K562 (cell line): ENCODE results near the gene MAML1. TPM values are rescaled to one million over a fixed set of nuclear protein-coding genes. Genes with fewer than 3 reads are reported as not detected.

Experiments
- CBX1 ChIP-seq: sonication (generic); IDR thresholded peaks from 2 replicates; pipeline ENCODE4 v1.6.1; 2016; ENCODE audit warnings: antibody characterized with exemption, low read depth, mild to moderate bottlenecking
- CHAMP1 ChIP-seq: fragments of 450-650 bp; IDR thresholded peaks from 2 replicates; pipeline ENCODE4 v1.6.1; 2016; ENCODE audit warnings: mild to moderate bottlenecking
- CTCF ChIP-seq, 3 experiments: IDR thresholded peaks in 2 of 3; conservative IDR thresholded peaks in 1 of 3; 2 replicates each; pipeline ENCODE4 v1.5.1; 2011 to 2012; ENCODE audit warnings: low read length in 3 of 3, mild to moderate bottlenecking in 3 of 3, control low read depth in 2 of 3, improper control_type of control experiment in 1 of 3, inconsistent platforms in 1 of 3, low read depth in 1 of 3, mixed read lengths in 1 of 3, moderate library complexity in 1 of 3; ENCODE audit not compliant: insufficient read depth in 2 of 3
- ESRRB ChIP-seq: fragments of 250-450 bp; sonication (Bioruptor Pico); IDR thresholded peaks from 2 replicates; pipeline ENCODE4 v1.5.0; 2020; ENCODE audit warnings: mild to moderate bottlenecking, moderate library complexity, borderline replicate concordance
- ETV6 ChIP-seq, 3 experiments: fragments of 150-350 bp in 1 of 3; sonication (generic) in 1 of 3; formaldehyde crosslinking in 1 of 3; IDR thresholded peaks; 2 replicates each; pipeline versions ENCODE4 v1.6.1 to v1.8.0; 2014 to 2022; ENCODE audit warnings: borderline replicate concordance in 2 of 3, low read depth in 2 of 3, antibody characterized with exemption in 1 of 3, low read length in 1 of 3, mild to moderate bottlenecking in 1 of 3, missing genetic modification reagents in 1 of 3
- FOS ChIP-seq: IDR thresholded peaks from 3 replicates; pipeline ENCODE4 v1.6.1; 2011; ENCODE audit not compliant: insufficient read length; ENCODE audit errors: extremely low read depth
- FUS ChIP-seq: fragments of 200-400 bp; formaldehyde crosslinking; optimal IDR thresholded peaks from 2 replicates; pipeline ENCODE3; 2017; ENCODE audit warnings: low read depth, low read length
- MAFG ChIP-seq: fragments of 450-650 bp; conservative IDR thresholded peaks from 2 replicates; pipeline ENCODE4 v1.6.1; 2016; ENCODE audit warnings: missing genetic modification characterization, missing compliant biosample characterization
- MEF2D ChIP-seq: conservative IDR thresholded peaks from 2 replicates; pipeline ENCODE4 v1.6.1; 2016; ENCODE audit warnings: low read depth, missing genetic modification characterization, missing compliant biosample characterization
- MYNN ChIP-seq, 2 experiments: sonication (generic); formaldehyde crosslinking in 1 of 2; IDR thresholded peaks; 2 replicates each; pipeline versions ENCODE4 v1.5.0 to v1.6.1; 2016 to 2020; ENCODE audit warnings: antibody characterized with exemption in 1 of 2, missing genetic modification reagents in 1 of 2
- PML ChIP-seq: IDR thresholded peaks from 2 replicates; pipeline ENCODE4 v1.6.1; 2012; ENCODE audit warnings: low read length, inconsistent platforms
- SAFB ChIP-seq: fragments of 200-400 bp; formaldehyde crosslinking; IDR thresholded peaks from 2 replicates; pipeline ENCODE4 v1.6.1; 2017; ENCODE audit warnings: low read depth, low read length, borderline replicate concordance
- TCF15 ChIP-seq: fragments of 250-450 bp; sonication (Bioruptor Pico); IDR thresholded peaks from 2 replicates; pipeline ENCODE4 v1.8.0; 2022; ENCODE audit warnings: moderate library complexity, mild to moderate bottlenecking, inconsistent platforms
- ZBTB2 ChIP-seq: fragments of 450-650 bp; IDR thresholded peaks from 2 replicates; pipeline ENCODE4 v1.6.1; 2016; ENCODE audit warnings: antibody characterized with exemption
- ZC3H4 ChIP-seq: sonication (generic); formaldehyde crosslinking; IDR thresholded peaks from 2 replicates; pipeline ENCODE4 v1.9.0; 2021; ENCODE audit warnings: missing genetic modification reagents, borderline replicate concordance
- ZNF134 ChIP-seq: fragments of 250-450 bp; sonication (Bioruptor Pico); conservative IDR thresholded peaks from 2 replicates; pipeline ENCODE4 v1.4.0; 2020
- ZNF316 ChIP-seq: fragments of 450-650 bp; IDR thresholded peaks from 2 replicates; pipeline ENCODE4 v1.6.1; 2016
- ZNF41 ChIP-seq: fragments of 250-450 bp; sonication (Bioruptor Pico); conservative IDR thresholded peaks from 2 replicates; pipeline ENCODE4 v1.4.0; 2020; ENCODE audit warnings: mild to moderate bottlenecking
- polyA plus RNA-seq, 8 experiments: library from polyadenylated mRNA; depleted of rRNA in 4 of 8; stranded (reverse) in 5 of 8; unstranded in 3 of 8; fragments of >200 nt; fragmentation: Nextera tagmentation in 2 of 8; fragmentation: Illumina TruSeq in 1 of 8; extraction: Ambion mirVana in 2 of 8; extraction: Trizol in 1 of 8; gene quantifications; 2 replicates each; pipeline versions ENCODE4 v1.2.1 to v1.2.3, GENCODE V29; 2011 to 2014; ENCODE audit warnings: inconsistent platforms in 1 of 8, missing spikeins in 1 of 8
- total RNA-seq, 7 experiments: library from RNA; depleted of rRNA in 6 of 7; stranded (reverse); fragments of >200 nt in 6 of 7; fragmentation: Illumina TruSeq in 2 of 7; extraction: Trizol in 2 of 7; gene quantifications; 2 replicates each; pipeline versions ENCODE4 v1.2.1 to v1.2.3, GENCODE V29; 2011 to 2021; ENCODE audit warnings: low replicate concordance in 1 of 7
- TF ChIP-seq, protein P1 (sequence below): fragments of 250-450 bp; sonication (Bioruptor Pico); IDR thresholded peaks from 2 replicates; pipeline ENCODE4 v1.4.0; 2020; ENCODE audit warnings: borderline replicate concordance

The MAML1 gene
- total and polyA plus RNA-seq, 9 of the 15 experiments (the other 6 are each of a cell fraction or from before 2014, with no cell fraction given): 0.32 to 18.4 (median 7.0) TPM

DNA sequence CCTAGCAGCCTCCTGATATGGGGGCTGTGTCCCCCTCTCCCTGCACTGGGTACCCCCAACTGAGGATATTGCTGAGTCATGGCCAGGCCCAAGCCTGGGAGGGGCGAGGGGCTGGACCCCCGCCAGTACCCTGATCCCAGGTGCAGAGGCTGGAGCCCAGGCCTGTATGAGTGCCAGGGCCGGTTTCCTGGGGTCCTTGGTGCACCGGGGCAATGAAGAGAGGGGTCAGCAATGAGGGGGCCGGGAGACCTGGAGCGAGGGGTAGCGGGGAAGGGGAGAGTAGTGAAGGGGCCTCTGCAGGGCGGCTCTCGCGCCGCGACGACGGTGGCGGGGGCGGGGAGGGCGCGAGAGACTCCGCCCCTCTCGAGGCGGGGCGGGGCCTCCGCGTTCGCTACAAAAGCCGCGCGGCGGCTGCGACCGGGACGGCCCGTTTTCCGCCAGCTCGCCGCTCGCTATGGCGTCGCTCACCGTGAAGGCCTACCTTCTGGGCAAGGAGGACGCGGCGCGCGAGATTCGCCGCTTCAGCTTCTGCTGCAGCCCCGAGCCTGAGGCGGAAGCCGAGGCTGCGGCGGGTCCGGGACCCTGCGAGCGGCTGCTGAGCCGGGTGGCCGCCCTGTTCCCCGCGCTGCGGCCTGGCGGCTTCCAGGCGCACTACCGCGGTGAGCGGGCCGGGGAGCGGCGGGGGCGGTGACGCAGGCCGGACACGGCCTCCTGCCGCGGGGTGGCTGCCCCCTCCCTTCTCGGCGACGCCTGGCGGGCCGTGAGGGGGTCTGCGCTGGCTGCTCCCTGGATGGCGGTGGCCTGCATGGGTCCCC is 88.1 kb downstream of the MAML1 start, which contains the start of gene SQSTM1 (continued):
- TF ChIP-seq MYNN (IDR thresholded peaks at IDR 0.05) (peak; percentile 28; the same call in 1 of the 2 replicates), MYNN (CRISPR knock-in tag; IDR thresholded peaks at IDR 0.05) (no peak), ZBTB2 (peak; percentile 59; the same call in 1 of the 2 replicates), ETV6 (IDR thresholded peaks at IDR 0.05; ENCODE audit: borderline replicate concordance in 1 of 2, low read depth in 2 of 2, low read length in 1 of 2) (no peak), ETV6 (CRISPR knock-in tag; IDR thresholded peaks at IDR 0.05; ENCODE audit: borderline replicate concordance) (no peak), PML (peak; percentile 85), FOS (no peak), CBX1 (peak; percentile 61; the same call in 1 of the 2 replicates), CHAMP1 (no peak), ZC3H4 (no peak; the same call in none of the 2 replicates), ESRRB (no peak), TCF15 (CRISPR knock-in tag) (peak; percentile 64; the same call in 1 of the 2 replicates), MEF2D (peak; percentile 73; the same call in 1 of the 2 replicates), MAFG (tag) (peak; percentile 98), ZNF316 (peak; percentile 98), SAFB (0 out of 2 replicates have a peak, but pooled peaks have one; percentile 35), FUS (peak; percentile 83), CTCF (IDR thresholded peaks at IDR 0.05 in 2 of 3, conservative IDR thresholded peaks at IDR 0.05 in 1 of 3; ENCODE audit: insufficient read depth in 2 of 3, low read depth in 1 of 3, low read length in 3 of 3) (peak in 2 of 3 experiments; percentile 15 to 44; a peak in 2 of 6 replicates), ZNF134 (CRISPR knock-in tag) (no peak), ZNF41 (CRISPR knock-in tag) (no peak)
- TF ChIP-seq, protein P1, sequence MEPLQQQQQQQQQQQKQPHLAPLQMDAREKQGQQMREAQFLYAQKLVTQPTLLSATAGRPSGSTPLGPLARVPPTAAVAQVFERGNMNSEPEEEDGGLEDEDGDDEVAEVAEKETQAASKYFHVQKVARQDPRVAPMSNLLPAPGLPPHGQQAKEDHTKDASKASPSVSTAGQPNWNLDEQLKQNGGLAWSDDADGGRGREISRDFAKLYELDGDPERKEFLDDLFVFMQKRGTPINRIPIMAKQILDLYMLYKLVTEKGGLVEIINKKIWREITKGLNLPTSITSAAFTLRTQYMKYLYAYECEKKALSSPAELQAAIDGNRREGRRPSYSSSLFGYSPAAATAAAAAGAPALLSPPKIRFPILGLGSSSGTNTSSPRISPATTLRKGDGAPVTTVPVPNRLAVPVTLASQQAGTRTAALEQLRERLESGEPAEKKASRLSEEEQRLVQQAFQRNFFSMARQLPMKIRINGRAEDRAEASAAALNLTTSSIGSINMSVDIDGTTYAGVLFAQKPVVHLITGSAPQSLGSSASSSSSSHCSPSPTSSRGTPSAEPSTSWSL (CRISPR knock-in tag): no peak
